H1 (cell line): ENCODE data around the gene NCK2. TPM values are rescaled to one million over a fixed set of nuclear protein-coding genes. Genes with fewer than 3 reads are reported as not detected.

Experiments
- HDAC6 ChIP-seq: IDR thresholded peaks from one replicate; pipeline ENCODE4 v1.7.1; 2012; ENCODE audit warnings: low read depth, mild to moderate bottlenecking, inconsistent platforms, low read length, moderate library complexity
- polyA plus RNA-seq, 7 experiments: library from polyadenylated mRNA; depleted of rRNA in 3 of 7; stranded (reverse) in 5 of 7; unstranded in 2 of 7; fragments of >200 nt in 5 of 7; fragments of 200-250 nt in 2 of 7; gene quantifications; 1 replicate in 5 of 7; 2 replicates in 1 of 7; 4 replicates in 1 of 7; pipeline versions ENCODE4 v1.2.1 to v1.2.3, GENCODE V29; 2011 to 2013; ENCODE audit warnings: missing spikeins in 2 of 7, mixed read lengths in 2 of 7
- total RNA-seq: library from RNA; stranded (reverse); fragmentation: NEBNext Ultra II Directional; extraction: Animal tissue kit (Norgen Biotek cat#: 25700); gene quantifications from 2 replicates; pipeline ENCODE4 v1.2.1, GENCODE V29; 2021
- TF ChIP-seq, protein P1 (sequence below): IDR thresholded peaks from 2 replicates; pipeline ENCODE4 v1.6.1; 2012; ENCODE audit warnings: inconsistent platforms

The NCK2 gene
- total and polyA plus RNA-seq, 2 of the 8 experiments (the other 6 are each of a cell fraction or from before 2014, with no cell fraction given): 30.3 to 65.7 TPM

DNA sequence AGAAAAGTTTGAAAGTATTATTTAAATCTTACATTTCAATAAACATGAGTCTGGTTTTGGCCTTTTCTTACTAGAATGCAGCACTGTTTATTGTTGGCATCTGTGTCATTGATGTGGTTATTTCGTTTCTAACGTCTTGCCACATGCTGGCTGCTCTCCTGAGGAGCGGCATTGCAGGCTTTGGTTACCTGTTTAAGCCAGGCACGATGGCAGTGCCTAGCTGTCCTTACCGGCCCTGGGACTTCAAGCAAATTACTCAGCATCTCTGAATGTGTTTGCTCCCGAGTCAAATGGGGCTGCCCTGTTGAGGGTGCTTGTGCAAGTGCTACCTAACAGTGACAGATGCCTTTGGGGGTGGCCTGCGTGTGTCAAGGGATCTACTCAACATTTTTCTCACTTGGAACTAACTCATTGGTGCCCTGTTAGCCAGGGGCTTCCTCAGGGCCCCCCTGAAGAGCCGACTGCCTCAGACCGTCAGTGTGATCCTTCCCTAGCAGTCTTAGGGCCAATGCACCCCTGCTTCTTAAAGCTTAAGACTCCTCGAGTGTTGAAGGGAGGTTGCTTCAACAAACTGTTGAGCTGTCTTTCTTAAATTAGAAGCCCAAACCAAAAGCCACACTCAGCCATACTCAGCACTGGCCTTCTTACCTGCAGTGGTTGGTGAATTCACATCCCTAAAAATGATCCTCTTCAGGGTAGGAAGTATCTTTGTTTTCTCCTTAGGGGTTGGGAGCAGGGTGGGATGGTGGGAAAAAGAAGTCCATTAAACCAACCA lies 151.5 kb downstream of the NCK2 start (continued):
- TF ChIP-seq, protein P1, sequence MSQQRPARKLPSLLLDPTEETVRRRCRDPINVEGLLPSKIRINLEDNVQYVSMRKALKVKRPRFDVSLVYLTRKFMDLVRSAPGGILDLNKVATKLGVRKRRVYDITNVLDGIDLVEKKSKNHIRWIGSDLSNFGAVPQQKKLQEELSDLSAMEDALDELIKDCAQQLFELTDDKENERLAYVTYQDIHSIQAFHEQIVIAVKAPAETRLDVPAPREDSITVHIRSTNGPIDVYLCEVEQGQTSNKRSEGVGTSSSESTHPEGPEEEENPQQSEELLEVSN: no peak
- no peak for TF ChIP-seq HDAC6
